SH-SY5Y (cell line): ENCODE results near the gene LRMDA.

Source experiments
- GATA2 ChIP-seq: IDR thresholded peaks from 2 replicates; pipeline ENCODE4 v1.6.1; 2011; ENCODE audit warnings: mild to moderate bottlenecking, low read depth, low read length
- GATA3 ChIP-seq: IDR thresholded peaks from 2 replicates; pipeline ENCODE4 v1.6.1; 2011; ENCODE audit warnings: low read depth, mild to moderate bottlenecking, low read length, moderate library complexity

GRCh38 chr10:75658496-75658895 lies 227.1 kb downstream of the LRMDA start:
- TF ChIP-seq GATA3 (no peak), GATA2 (no peak)
